HG03064 (cell line): ENCODE measurements around the gene CFAP46.
"Not testable (repeated sequence)": the region's sequence is repeated elsewhere in the genome, so short reads cannot be mapped to it uniquely, and the experiment has no call there.

Source experiments
- ATAC-seq: cut with Tn5 transposase; IDR thresholded peaks from one replicate; pipeline ENCODE4 v1.9.1; 2021; ENCODE audit warnings: low read depth; ENCODE audit not compliant: unreplicated experiment

CFAP46 gene

DNA sequence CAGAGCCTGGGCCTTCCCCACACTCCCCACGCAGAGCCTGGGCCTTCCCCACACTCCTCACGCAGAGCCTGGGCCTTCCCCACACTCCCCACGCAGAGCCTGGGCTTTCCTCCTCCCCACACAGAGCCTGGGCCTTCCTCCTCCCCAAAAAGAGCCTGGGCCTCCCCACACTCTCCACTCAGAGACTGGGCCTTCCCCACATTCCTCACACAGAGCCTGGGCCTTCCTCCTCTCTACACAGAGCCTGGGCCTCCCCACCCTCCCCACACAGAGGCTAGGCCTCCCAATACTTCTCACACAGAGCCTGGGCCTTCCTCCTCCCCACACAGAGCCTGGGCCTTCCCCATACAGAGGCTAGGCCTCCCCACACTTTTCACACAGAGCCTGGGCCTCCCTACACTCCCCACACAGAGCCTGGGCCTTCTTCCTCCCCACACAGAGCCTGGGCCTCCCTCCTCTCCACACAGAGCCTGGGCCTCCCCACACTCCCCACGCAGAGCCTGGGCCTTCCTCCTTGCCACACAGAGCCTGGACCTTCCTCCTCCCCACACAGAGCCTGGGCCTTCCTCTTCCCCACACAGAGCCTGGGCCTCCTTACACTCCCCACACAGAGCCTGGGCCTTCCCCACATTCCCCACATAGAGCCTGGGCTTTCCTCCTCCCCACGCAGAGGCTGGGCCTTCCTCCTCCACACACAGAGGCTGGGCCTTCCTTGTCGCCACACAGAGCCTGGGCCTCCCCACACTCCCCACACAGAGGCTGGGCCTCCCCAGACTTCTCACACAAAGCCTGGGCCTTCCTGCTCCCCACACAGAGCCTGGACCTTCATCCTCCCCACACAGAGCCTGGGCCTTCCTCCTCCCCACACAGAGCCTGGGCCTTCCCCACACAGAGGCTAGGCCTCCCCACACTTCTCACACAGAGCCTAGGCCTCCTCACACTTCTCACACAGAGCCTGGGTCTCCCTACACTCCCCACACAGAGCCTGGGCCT is 10.8 kb downstream of the CFAP46 start:
- ATAC-seq: not testable (repeated sequence)

DNA sequence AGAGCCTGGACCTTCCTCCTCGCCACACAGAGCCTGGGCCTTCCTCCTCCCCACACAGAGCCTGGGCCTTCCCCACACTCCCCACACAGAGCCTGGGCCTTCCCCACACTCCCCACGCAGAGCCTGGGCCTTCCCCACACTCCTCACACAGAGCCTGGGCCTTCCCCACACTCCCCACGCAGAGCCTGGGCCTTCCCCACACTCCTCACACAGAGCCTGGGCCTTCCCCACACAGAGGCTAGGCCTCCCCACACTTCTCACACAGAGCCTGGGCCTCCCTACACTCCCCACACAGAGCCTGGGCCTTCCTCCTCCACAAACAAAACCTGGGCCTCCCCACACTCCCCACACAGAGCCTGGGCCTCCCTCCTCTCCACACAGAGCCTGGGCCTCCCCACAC is 11.7 kb downstream of the CFAP46 start:
- ATAC-seq: not testable (repeated sequence)

DNA sequence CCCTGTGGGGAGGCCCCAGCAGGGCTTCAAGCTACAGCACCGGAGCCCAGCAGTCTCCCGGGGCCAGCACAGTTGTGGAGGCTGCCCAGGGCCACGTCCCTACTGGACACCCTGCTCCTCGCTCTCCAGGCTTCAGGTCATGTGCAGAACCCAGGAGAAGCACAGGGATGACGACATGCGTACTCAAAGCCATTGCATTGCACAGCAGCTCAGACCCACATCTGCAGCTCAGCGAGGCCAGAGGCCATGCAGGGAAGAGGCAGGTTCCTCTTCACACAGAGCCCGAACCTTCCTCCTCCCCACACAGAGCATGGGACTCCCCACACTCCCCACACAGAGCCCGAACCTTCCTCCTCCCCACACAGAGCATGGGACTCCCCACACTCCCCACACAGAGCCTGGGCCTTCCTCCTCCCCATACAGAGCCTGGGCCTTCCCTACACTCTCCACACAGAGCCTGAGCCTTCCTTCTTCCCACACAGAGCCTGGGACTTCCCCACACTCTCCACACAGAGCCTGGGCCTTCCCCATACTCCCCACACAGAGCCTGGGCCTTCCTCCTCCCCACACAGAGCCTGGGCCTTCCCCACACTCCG is 12.3 kb downstream of the CFAP46 start:
- ATAC-seq: no peak

GRCh38 chr10:132929480-132929879 is 12.9 kb downstream of the CFAP46 start:
- no peak for ATAC-seq

- no peak for ATAC-seq
These were observed 14.1 kb downstream of the CFAP46 start for GRCh38 chr10:132928261-132928660.

- ATAC-seq: no peak
These were observed 14.5 kb downstream of the CFAP46 start for GRCh38 chr10:132927824-132928223.

DNA sequence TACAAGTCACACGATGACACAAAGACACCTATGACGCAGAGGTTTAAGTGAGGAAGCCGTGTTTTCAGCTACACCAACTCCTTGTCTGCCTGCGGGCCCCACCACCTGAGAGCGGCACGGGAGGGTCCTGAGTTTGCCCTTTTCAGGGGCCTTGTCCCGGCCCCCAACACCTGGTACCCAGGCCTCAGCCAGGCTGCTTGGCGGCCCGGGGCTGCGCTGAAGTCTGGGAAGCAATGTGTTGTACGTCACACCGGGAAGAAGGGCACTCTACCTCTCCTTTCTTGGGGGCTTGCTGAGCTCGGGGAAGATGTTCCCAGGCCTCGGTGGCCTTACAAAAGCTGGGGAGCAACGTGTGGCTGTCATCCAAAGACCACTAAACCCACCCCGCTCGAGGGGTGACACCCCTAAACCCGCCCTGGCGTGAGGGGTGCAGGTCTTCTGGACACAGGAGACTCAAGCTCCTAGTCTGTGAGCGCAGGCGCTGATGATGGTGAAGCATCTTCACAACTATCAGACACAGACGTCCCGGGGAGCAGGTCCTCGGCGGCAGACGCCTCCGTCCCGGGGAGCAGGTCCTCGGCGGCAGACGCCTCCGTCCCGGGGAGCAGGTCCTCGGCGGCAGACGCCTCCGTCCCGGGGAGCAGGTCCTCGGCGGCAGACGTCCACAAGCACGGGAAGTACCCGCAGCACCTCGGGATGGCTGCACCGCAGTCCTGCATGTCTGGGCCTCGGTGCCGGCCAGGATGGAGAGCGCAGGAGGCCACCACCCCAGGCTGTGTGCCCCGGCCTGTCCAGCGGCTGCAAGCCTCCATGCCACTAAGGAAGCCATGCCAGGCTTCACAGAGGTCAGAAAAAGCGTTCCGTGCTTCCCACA is 15.4 kb downstream of the CFAP46 start:
- no peak for ATAC-seq

- ATAC-seq: no peak
These were observed 16.3 kb downstream of the CFAP46 start for GRCh38 chr10:132926070-132926469.

GRCh38 chr10:132925614-132926013 is 16.8 kb downstream of the CFAP46 start:
- no peak for ATAC-seq

GRCh38 chr10:132925071-132925561 is 17.3 kb downstream of the CFAP46 start:
- no peak for ATAC-seq

- no peak for ATAC-seq
These were observed 18.1 kb downstream of the CFAP46 start for GRCh38 chr10:132924046-132924952.

DNA sequence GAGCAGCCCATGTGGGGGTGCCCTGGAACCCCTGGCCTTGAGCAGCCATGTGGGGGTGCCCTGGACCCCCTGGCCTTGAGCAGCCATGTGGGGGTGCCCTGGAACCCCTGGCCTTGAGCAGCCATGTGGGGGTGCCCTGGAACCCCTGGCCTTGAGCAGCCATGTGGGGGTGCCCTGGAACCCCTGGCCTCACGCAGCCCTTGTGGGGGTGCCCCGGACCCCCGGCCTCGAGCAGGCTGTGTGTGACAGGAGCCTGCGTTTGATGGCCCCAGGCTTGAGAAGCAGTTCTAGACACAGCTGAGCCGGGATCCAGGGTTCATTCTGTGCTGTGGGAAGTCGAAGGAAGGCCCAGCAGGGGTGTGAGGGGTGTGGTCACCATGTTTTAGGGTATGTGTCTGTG is 19.0 kb downstream of the CFAP46 start:
- ATAC-seq: not testable (repeated sequence)

DNA sequence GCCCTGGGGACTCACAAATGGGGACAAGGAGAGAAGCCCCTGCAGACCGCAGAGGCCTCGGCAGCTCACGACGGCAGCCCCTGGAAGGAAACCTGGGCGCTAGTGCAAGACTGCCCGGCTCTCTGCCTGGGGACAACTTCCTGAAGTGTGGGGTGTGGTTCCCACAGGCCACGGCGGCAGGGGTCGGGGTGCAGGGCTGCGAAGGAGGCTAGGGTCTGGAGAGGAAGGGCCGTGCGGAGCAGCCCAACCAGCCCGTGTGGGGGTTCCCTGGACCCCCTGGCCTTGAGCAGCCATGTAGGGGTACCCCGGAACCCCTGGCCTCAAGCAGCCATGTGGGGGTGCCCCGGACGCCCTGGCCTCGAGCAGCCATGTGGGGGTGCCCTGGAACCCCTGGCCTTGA is 19.5 kb downstream of the CFAP46 start:
- no peak for ATAC-seq

GRCh38 chr10:132921818-132922807 is 20.3 kb downstream of the CFAP46 start:
- ATAC-seq: no peak

DNA sequence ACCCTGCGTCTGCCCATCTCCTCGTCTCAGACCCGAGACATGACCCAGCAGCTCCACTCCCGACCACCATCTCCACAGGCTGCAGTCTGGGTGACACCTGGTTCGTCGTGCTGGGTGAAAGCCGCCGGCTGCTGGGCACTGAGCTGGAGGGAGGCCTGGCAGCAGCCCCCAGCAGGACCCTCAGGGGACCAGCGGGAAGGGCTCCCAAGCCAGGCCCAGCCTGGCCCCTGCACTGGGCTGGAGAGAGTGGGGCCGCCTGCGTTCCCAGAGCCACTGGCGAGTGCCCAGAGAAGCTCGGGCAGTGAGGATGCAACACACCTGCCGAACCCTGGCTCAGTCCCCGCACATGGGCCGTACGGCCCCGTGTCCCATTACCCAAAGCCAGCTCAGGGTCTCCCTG is 21.3 kb downstream of the CFAP46 start:
- no peak for ATAC-seq

DNA sequence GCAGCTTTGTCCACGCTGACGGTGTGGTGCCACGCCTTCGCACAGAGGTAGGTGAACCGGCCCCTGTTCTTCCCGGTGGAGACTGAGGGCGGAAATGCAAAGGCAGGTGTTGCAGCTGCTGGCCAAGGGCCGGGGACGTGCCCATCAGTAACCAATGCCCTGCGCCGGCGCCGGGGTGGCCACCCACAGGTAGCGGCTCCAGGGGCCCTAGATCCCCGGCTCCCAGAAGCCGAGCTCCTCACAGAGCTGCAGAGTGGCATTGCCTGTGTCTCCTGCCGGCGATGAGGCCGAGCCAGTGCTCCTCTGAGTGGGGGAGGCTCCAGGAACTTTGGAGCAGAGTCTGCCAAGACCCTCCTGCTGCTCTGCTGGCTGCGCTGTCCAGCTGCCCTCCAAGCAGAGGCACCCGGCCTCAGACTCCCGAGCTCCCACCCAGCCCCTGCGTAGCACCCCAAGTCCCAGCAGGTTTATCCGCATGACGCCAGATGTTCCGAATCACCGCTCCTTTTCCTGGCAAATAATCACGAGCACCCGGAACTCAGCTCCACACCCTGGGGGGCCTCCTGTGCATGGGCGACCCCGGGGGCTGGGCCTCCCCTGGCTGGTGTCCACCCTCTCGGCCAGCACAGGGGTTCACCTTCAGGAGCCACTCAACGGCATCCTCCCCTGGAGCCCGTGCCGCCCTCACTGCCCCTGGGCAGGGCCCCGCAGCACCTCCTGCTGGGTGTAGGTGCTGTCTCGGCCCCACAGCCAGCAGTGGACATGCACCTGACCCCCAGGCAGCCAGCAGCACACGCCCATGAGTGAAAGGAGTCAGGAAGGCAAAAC is 22.1 kb downstream of the CFAP46 start:
- no peak for ATAC-seq

- ATAC-seq: no peak
These were observed 22.8 kb downstream of the CFAP46 start for GRCh38 chr10:132919374-132920100.
